ENCODE measurements around the gene NPHP3.
"Not testable (repeated sequence)": the region's sequence is repeated elsewhere in the genome, so short reads cannot be mapped to it uniquely, and the experiment has no call there.

Gene NPHP3

DNA sequence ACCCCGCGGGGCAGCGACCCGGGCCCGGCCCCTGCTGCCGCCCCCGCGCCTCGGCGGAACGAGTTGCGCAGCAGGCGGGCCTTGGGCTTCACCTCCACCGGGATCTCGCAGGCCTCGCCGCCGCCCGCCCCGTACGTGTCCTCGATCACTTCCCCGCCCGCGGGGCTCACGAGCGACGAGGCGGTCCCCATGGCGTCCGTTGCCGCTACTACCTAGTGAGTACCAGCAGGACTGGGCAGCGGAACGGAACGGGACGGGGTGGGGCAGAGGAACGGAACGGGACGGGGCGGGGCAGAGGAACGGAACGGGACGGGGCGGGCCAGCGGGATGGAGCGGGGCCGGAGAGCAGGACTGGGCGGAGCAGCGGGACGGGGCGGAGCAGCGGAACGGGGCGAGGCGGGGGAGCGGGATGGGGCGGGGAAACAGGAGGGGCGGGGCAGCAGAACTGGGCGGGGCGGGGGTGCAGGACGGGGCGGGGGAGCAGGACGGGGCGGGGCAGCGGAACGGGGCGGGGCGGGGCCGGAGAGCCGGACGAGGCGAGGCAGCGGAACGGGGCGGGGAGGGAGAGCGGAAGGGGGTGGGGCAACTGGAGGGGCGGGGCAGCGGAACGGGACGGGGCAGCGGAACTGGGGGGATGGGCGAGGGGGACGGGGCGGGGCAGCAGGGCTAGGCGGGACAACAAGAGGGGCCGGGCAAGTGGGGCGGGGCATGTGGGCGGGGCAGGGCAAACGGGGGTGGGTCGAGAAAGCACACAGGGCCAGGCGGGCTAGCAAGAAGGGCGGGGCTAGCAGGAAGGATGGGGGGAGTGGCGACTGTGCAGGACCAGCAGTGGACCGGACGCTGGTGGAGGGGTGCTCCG is at the start of gene NPHP3:
Gene NPHP3, minus strand, starts transcription at position 245 of the 859 bp plus-strand sequence. Its CDS starts 54 bp downstream, at position 191.
- DNase-seq (ENCODE audit: low read depth in 2 of 2), result peak; percentile 92 to 94

GRCh38 chr3:132758740-132759139 is 36.5 kb upstream of the NPHP3 start:
- no peak for DNase-seq (ENCODE audit: low read depth in 2 of 2)

DNA sequence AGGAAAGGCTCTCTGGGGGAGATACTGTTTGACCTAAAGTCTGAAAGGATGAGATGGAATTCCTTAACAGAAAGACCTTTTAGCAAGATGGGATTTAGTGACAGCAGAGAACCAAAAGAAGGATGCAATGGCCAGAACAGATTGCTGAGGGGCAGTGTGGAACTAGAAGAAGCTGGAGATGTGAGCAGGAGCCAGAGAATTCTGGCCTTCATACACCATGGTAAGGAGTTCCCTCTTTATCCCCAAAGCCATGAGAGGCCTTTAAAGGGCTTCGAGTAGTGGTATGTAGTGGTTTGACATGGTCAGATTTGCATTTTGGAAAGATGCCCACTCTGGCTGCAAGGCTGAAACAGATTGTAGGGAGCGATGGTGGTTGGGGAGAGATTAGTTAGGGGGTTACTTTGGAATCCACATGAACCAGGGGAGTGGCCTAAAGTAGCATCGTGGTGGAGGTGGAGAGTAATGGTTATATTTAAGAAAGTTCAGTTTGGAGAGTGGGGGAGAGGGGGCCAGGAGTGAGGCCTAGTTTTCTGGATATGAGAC is 34.0 kb upstream of the NPHP3 start:
- DNase-seq (ENCODE audit: low read depth in 2 of 2), result no peak

DNA sequence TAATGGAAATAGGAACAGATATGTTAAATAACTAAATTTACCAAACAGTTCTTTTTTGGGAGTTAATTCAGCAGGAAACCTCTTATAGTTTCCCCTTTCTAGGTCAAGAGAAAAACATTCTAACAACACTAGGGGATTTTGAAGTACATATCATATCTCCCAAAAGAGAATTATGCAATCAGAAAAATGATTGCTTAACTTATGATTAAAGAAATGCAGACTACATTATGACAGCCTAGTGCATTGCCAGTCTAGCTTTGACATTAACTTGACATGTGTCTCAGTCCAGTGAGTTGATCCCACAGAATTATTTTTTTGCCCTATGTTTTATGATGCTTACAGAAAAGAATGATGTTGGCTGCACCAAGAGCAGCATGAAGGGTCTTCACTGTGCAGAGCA is 31.7 kb upstream of the NPHP3 start:
- DNase-seq (ENCODE audit: low read depth in 2 of 2), result no peak

GRCh38 chr3:132749786-132750185 is 27.6 kb upstream of the NPHP3 start:
- DNase-seq (ENCODE audit: low read depth in 2 of 2), result no peak

- not testable (repeated sequence) for DNase-seq (ENCODE audit: low read depth in 2 of 2)
Observed at GRCh38 chr3:132746720-132747119, 24.5 kb upstream of the NPHP3 start.

DNA sequence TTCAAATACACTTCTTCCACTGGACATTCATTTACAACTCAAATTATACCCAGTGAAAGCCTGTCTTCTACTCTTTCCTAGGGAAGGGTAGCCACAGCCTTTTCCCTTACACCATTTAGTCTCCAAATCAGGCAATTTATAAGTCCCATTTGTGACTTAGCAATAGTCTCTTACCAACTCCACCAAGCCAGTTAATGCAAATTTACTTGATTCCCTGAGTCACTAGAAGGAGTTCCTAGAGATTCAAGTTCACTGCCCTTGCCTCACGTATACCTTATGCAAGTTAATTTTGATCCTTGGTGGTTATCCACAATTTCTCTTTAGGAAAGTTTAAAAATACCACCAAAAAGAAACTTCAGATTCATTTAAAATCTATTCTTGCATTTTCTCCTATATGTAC is 16.1 kb upstream of the NPHP3 start:
- no peak for DNase-seq (ENCODE audit: low read depth in 2 of 2)

DNA sequence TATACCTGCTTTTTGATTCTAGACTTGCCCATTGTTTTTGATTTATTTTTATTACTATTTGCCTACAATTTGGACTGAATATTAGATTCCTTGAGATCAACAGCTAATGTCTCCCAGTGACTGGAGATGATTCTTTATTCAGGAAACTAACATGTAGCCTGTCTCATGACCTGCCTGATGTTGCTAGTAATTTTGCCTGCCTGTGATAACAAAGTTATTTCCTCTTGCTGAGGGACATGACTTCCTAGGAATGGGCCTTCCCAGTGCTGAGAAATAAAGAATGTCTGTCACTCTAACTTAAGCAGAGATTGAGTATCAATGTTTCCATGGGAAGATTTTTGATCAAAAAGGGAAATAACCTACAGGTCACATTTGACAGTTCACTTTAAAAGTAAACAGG is 13.4 kb upstream of the NPHP3 start:
- no peak for DNase-seq (ENCODE audit: low read depth in 2 of 2)

DNA sequence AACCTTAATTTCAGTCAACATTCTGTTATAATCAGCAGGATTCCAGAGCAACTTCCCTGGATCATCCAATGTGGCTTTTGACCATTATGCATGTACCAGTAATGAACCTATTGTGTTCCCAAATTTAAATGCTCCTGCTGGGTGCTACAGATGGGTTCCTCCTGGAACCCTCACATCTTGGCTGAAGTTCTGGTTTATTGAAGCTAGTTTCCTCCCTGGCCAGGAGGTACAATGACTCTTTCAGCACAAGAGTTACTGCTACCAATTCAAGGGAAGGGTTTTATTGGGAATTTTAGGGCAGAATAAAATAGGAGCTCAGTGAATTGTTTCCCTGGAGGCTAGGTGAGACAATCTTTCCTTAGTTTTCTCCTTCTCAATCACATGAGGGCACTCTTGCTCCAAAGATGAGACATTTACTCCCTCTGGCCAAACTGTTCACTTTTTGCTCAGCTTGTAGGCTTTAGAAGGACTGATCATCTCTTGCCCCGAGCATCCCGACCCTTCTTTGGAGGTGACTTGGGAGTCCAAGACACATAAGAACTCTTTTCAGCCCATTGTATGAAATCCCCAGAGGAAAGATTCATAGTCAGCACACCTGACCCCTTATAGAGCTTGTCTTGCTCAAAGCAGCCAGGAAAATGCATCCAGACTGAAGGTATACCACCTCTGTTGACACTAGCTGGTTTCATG is 8.8 kb upstream of the NPHP3 start:
- DNase-seq (ENCODE audit: low read depth in 2 of 2), result no peak

DNA sequence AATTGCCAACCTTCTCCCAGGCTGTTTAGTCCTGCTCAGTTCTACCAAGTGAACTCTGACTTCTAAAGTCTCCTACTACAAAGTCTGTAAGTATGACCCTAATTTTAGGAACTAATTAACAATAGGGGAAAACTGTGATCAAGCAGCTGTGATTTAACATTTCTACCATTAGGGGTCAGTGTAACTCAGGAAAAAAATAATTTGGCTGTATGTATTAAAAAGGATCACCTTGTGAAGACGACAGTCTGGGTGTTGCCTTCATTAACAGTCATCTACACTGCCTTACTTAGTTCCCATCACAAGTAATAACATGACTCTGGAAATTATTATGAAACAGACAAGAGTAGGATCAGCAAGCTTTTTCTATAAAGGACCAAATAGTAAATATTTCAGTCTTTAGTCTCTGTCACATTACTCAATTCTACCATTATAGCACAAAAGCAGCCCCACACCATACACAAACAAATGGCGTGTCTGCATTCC is 4.2 kb upstream of the NPHP3 start:
- no peak for DNase-seq (ENCODE audit: low read depth in 2 of 2)

DNA sequence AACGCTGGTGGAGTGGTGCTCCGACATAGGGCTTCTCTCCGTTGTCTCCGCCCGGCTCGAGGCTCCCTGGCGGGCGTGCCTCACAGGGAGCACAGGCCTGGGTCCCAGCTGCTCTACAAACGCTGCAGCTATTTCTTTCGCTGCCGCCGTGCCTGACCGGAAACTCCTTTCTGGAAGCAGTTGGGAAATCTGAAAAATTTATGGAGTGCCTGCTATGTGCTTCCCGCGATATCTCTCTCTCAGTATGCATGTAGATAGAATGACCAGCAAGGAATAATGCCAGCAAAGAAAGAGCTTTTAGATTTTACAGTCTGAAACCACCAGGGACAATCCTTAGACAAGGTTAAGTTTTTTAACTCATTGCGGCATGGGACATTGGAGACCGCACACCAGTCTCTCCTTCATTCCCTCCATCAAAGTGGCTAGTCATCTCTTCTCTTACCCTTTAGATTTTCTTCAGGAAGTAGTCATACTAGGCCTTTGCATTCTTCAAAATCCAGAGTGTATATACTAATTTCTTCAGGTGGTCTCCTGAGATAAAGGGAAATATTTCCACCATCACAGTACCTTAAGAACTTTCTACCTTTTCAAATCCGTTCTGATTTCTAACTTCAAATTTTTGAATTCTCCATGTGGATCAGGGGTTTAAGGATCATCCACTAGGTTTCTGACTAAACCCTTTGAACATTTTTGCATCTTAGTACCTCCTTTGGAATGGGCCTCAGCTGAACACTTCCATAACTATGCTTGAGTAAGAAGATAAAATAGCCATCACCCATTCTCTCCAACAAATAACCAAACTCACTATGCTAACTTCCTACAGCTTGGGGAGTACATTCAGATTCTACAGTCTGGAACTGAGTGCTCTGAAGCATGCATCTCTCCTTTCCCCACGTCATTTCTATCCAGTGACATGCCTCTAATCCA is 1.1 kb upstream of the NPHP3 start:
- DNase-seq (ENCODE audit: low read depth in 2 of 2), result no peak

GRCh38 chr3:132721479-132722164 is 587 bp downstream of the NPHP3 start:
- DNase-seq (ENCODE audit: low read depth in 2 of 2), result no peak

DNA sequence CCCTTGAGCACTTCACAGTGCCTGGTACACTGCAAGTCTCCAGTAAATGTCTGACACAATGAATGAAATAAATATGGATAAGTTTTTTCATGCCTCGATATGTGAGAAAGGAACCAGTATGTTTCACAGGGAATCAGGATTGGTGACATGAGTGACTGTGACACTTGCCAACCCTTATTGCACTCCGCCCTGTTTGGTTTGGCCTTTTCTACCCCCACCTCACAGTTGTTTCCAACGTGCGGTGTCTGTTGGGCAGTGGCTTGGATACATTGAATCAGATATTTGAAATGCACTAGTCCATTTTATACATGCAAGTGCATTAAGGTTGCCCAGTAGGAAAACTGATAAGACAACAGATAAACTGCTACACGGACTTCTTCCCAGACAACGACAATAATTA is 2.0 kb downstream of the NPHP3 start:
- no peak for DNase-seq (ENCODE audit: low read depth in 2 of 2)

DNA sequence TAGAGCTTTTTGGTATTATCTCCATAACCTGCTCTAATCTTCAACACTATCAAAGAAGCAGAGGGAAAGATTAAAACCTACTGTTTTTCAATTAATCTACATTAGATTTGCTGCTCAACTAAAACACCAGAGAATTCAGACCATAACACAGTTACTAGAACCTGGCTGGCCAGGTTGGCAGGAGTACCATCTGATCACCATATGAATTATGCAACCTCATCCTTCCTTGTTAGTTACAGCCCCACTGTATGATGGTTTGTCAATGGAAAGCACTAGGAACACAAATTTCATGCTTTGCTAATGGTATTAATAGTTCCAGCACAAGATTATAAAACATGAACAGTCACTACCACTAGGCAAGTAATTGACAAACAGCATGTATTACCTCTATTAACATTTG is 5.8 kb downstream of the NPHP3 start:
- no peak for DNase-seq (ENCODE audit: low read depth in 2 of 2)

GRCh38 chr3:132713977-132714727 is 8.1 kb downstream of the NPHP3 start:
- no peak for DNase-seq (ENCODE audit: low read depth in 2 of 2)

GRCh38 chr3:132710311-132710710 is 11.9 kb downstream of the NPHP3 start:
- DNase-seq (ENCODE audit: low read depth in 2 of 2), result no peak

DNA sequence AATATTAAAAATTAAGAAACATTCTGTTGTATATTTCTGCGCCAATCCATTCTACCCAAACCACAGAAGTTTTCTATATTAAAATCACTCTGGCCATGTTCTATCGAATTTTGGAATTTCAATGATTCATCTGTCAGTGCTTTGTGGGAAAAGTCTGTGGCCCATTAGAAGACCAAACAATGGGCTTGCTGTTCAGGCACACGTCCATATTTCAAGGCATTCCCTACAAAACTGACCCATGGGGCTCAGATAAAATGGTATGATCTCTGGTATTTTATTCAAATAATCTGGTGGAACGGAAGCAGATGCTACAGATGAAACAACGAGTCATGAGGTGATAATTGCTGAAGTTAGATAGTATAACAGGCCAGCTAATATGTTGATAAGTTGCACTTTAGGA is 12.4 kb downstream of the NPHP3 start:
- DNase-seq (ENCODE audit: low read depth in 2 of 2), result no peak

- DNase-seq (ENCODE audit: low read depth in 2 of 2), result no peak
Observed at GRCh38 chr3:132703733-132704132, 18.5 kb downstream of the NPHP3 start.

DNA sequence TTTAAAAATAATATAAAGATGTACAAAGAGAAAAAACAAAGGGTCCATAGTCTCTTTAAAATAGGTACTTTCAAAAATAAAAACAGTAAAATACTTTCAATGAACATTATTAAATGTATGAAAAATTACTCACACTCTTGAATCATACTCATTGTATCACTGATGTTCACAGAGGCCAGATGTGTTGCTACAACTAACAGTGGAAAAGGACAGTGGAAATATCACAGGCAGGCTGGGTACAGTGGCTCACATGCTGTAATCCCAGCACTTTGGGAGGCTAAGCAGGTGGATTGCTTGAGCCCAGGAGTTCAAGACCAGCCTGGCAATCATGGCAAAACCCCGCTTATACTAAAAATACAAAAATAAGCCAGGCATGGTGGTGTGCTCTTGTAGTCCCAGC is 26.8 kb downstream of the NPHP3 start:
- no peak for DNase-seq (ENCODE audit: low read depth in 2 of 2)

- DNase-seq (ENCODE audit: low read depth in 2 of 2), result no peak
Observed at GRCh38 chr3:132694991-132695390, 27.2 kb downstream of the NPHP3 start.
